Measurements from ENCODE around the gene WWOX. TPM values are rescaled to one million over a fixed set of nuclear protein-coding genes. Genes with fewer than 3 reads are reported as not detected.

The WWOX gene
- total RNA-seq, 1 donor from 2014 or later: 43.2 TPM

DNA sequence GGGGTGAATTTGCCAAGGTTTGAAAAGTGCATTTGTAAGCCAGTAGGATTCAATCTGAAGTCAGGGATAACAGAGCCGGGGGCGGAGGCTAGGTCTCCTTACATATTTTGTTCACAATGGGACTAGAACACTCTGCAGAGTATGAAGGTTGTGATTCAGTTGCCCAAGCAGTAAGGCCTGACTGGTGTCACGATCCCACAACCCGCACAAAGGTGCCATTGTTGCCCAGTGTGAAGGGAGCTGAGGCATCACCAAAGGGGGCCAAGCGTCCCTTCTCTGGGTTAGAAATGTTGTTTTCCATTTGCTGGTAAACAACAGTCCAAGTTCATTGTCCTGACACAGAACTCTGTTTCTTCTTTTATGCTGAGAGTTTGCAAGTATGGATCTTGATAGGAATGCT, 1029.3 kb downstream of the WWOX start:
- Mint-ChIP-seq H3K4me3 (ENCODE audit: low read depth) (no peak overlapping the region), H3K27ac (no peak overlapping the region), H3K9me3 (ENCODE audit: low read depth) (peaks cover 5% of the 10 kb centered on the region), H3K36me3 (ENCODE audit: insufficient read depth) (no peaks in the 10 kb centered on the region), H3K4me1 (ENCODE audit: low read depth) (peaks cover 2% of the 10 kb centered on the region), H3K27me3 (no peaks in the 10 kb centered on the region)
- DNase-seq (ENCODE audit: low spot score, unreplicated experiment): no peak
- TF ChIP-seq, protein P1, sequence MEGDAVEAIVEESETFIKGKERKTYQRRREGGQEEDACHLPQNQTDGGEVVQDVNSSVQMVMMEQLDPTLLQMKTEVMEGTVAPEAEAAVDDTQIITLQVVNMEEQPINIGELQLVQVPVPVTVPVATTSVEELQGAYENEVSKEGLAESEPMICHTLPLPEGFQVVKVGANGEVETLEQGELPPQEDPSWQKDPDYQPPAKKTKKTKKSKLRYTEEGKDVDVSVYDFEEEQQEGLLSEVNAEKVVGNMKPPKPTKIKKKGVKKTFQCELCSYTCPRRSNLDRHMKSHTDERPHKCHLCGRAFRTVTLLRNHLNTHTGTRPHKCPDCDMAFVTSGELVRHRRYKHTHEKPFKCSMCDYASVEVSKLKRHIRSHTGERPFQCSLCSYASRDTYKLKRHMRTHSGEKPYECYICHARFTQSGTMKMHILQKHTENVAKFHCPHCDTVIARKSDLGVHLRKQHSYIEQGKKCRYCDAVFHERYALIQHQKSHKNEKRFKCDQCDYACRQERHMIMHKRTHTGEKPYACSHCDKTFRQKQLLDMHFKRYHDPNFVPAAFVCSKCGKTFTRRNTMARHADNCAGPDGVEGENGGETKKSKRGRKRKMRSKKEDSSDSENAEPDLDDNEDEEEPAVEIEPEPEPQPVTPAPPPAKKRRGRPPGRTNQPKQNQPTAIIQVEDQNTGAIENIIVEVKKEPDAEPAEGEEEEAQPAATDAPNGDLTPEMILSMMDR (IDR thresholded peaks at IDR 0.05; ENCODE audit: unreplicated experiment): no peak

DNA sequence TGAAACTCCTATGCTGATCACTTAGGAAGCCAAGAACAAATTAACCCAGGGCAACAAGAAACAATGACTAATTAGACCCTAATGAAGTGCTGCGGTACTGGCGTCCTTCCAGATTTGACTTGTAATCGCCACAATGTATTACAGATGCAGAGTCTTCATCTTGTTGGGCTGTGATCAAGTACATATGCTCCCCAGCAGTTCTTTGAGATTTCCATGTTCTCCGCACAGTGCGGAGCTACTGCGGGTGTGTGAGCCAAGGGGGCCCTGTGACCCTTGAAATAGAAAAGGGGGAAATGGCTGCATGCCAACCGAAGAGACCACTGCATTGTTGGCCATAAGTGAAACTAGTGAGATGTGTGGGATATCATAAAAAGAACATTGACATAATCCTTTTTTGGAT, 1031.2 kb downstream of the WWOX start:
- Mint-ChIP-seq H3K27ac (no peak overlapping the region), H3K36me3 (ENCODE audit: insufficient read depth) (no peaks in the 10 kb centered on the region), H3K4me1 (ENCODE audit: low read depth) (peaks cover 8% of the 10 kb centered on the region), H3K9me3 (ENCODE audit: low read depth) (peaks cover 5% of the 10 kb centered on the region), H3K27me3 (no peaks in the 10 kb centered on the region), H3K4me3 (ENCODE audit: low read depth) (no peak overlapping the region)
- no peak for DNase-seq (ENCODE audit: low spot score, unreplicated experiment)
- TF ChIP-seq, protein P1 (IDR thresholded peaks at IDR 0.05; ENCODE audit: unreplicated experiment): no peak

- Mint-ChIP-seq H3K9me3 (ENCODE audit: low read depth) (peaks cover 5% of the 10 kb centered on the region), H3K27me3 (no peaks in the 10 kb centered on the region), H3K4me3 (ENCODE audit: low read depth) (no peak overlapping the region), H3K36me3 (ENCODE audit: insufficient read depth) (no peaks in the 10 kb centered on the region), H3K27ac (no peak overlapping the region), H3K4me1 (ENCODE audit: low read depth) (peaks cover 8% of the 10 kb centered on the region)
- TF ChIP-seq, protein P1 (IDR thresholded peaks at IDR 0.05; ENCODE audit: unreplicated experiment): no peak
- no peak for DNase-seq (ENCODE audit: low spot score, unreplicated experiment)
These were observed 1032.0 kb downstream of the WWOX start for GRCh38 chr16:79131321-79132075.

- H3K4me1 Mint-ChIP-seq (ENCODE audit: low read depth): peaks cover 8% of the 10 kb centered on the region
- H3K36me3 Mint-ChIP-seq (ENCODE audit: insufficient read depth): no peaks in the 10 kb centered on the region
- no peak for DNase-seq (ENCODE audit: low spot score, unreplicated experiment)
- TF ChIP-seq, protein P1 (IDR thresholded peaks at IDR 0.05; ENCODE audit: unreplicated experiment): no peak
- no peaks in the 10 kb centered on the region for H3K27me3 Mint-ChIP-seq
- no peak overlapping the region for H3K4me3 Mint-ChIP-seq (ENCODE audit: low read depth)
- no peak overlapping the region for H3K27ac Mint-ChIP-seq
- peaks cover 5% of the 10 kb centered on the region for H3K9me3 Mint-ChIP-seq (ENCODE audit: low read depth)
These were observed 1033.2 kb downstream of the WWOX start for GRCh38 chr16:79132701-79133100.

DNA sequence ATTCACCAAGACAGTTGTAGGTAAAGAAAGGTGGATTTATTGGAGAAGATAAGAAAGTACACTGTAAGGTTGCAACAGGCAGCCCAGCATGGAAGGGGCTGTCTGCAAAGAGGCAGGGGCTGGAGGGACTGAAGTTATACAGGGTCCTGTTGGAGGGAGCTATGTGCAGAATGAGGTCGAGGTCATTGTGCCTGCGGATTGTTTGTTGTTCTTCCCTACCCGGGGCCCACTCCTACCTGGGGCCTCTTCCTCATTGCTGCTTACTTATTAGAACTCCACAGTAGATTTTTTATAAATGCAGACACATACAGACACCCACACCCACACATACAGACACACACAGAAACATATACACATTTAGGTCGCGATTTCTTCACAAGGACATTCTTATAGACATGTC, 1034.8 kb downstream of the WWOX start:
- H3K4me1 Mint-ChIP-seq (ENCODE audit: low read depth): peaks cover 8% of the 10 kb centered on the region
- H3K9me3 Mint-ChIP-seq (ENCODE audit: low read depth): peaks cover 5% of the 10 kb centered on the region
- H3K27ac Mint-ChIP-seq: no peak overlapping the region
- H3K27me3 Mint-ChIP-seq: no peaks in the 10 kb centered on the region
- no peaks in the 10 kb centered on the region for H3K36me3 Mint-ChIP-seq (ENCODE audit: insufficient read depth)
- TF ChIP-seq, protein P1 (IDR thresholded peaks at IDR 0.05; ENCODE audit: unreplicated experiment): no peak
- no peak for DNase-seq (ENCODE audit: low spot score, unreplicated experiment)
- H3K4me3 Mint-ChIP-seq (ENCODE audit: low read depth): no peak overlapping the region
